H7 (cell line): ENCODE measurements around the gene ADGRB2. TPM values are rescaled to one million over a fixed set of nuclear protein-coding genes. Genes with fewer than 3 reads are reported as not detected.

ENCODE experiments used
- DNase-seq: peaks from one replicate; pipeline ENCODE4 v3.0.0; 2012
- H3K27me3 ChIP-seq: 2 replicates; pipeline ENCODE4 v1.6.0; 2011; ENCODE audit warnings: mild to moderate bottlenecking, low read length; ENCODE audit not compliant: control insufficient read depth, insufficient read depth
- H3K36me3 ChIP-seq: replicated peaks from 2 replicates; pipeline ENCODE4 v1.5.1; 2011; ENCODE audit warnings: low read length; ENCODE audit not compliant: control insufficient read depth, insufficient read depth
- H3K4me3 ChIP-seq: 2 replicates; pipeline ENCODE4 v1.5.1; 2011; ENCODE audit warnings: low read depth, mild to moderate bottlenecking, control low read depth, low read length, moderate library complexity; ENCODE audit not compliant: insufficient read depth
- total RNA-seq: library from RNA; depleted of rRNA; stranded (reverse); fragments of >200 nt; shearing (Covaris generic); gene quantifications from 2 replicates; pipeline ENCODE4 v1.2.3, GENCODE V29; 2014; rRNA removed

ADGRB2 gene
- total RNA-seq, 1 experiment from 2014 or later: 39.8 TPM

DNA sequence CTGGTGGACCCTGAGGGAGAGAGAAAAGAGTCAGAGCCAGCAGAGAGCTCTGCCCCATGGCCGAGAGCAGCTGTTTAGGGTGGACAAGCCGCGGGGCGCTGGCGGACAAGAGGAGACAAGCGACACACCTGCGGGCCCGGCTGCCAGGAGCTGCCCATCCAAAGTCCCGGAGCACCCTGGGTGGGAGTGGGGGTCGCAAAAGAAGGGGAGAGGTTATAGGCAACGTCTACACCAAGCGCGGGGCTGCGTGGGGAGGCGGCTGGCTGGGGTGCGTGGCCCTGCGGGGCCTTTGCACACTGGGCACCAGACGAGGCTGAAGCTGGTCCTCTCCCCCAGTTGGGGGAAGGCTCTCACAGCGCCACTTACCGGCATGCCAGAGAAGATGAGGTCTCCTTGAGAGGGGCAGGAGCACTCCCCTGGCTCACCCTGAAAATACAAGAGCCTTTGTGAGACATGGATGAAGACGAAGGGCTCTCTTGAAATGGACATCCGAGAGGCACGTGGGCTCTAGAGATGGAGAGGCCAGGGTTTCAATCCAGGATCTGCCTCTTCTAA, 84.4 kb downstream of the ADGRB2 start:
- Histone ChIP-seq H3K27me3 (no peaks in the 10 kb centered on the region), H3K36me3 (no peaks in the 10 kb centered on the region; the same call in 1 of the 2 replicates), H3K4me3 (no peak overlapping the region)
- DNase-seq: peak; percentile 71

DNA sequence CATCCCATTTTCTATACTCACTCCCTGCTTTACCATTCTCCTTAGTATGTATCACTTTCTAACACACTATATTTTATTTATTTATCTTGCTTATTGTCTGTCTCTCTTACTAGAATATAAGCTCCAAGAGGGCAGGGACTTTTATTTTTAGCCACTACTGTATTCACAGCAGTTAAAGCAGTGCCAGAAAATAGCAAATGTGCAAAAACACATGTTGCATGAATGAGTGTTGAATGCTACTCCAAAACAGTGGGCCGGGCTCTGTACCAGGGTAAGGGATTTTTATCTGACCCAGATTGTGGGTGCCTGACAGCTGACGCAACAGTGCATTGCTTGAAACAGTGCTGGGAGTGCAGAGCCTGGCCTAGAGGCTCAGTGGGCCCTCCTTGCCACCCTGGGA, 85.0 kb downstream of the ADGRB2 start:
- Histone ChIP-seq H3K36me3 (no peaks in the 10 kb centered on the region; the same call in 1 of the 2 replicates), H3K27me3 (no peaks in the 10 kb centered on the region), H3K4me3 (no peak overlapping the region)
- DNase-seq: no peak

DNA sequence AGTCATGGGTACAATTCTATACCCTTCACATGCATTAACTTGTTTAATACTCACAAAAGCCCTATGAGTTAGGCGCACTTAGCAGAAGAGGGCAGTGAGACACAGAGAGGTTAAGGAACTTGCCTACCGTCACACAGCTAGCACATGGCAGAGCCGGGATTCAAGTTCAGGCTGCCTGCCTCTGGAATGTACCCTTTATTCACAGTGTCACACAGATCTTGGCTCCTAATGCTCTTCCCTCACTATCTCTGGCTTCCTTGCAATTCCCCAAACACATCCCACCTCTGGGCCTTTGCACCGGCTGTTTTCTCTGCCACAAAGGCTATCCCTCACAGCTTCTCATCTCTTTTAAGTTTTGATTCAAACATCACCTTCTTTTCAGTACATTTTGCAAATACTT, 85.5 kb downstream of the ADGRB2 start:
- no peaks in the 10 kb centered on the region for H3K27me3 ChIP-seq
- H3K4me3 ChIP-seq: no peak overlapping the region
- no peak for DNase-seq
- H3K36me3 ChIP-seq: no peaks in the 10 kb centered on the region; the same call in 1 of the 2 replicates

DNA sequence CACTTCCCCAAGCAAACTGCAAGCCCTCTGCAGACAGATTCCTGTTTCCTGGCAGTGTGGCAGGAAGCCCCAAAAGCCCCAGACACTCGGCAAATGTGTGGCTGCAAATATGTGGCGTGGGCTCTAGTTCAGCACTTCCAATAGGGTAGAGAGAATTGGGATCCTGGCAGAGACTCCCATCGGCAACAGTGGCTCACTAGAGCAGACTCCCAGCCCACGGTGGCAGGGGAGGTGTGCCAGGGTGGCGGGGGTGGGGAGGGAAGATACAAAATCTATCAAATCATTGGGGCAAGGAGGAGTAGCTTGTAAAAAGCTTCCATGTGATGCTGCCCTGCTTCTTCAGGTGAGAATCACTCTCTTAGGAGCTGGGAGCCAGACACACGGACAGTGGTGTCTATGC, 86.2 kb downstream of the ADGRB2 start:
- DNase-seq: no peak

DNA sequence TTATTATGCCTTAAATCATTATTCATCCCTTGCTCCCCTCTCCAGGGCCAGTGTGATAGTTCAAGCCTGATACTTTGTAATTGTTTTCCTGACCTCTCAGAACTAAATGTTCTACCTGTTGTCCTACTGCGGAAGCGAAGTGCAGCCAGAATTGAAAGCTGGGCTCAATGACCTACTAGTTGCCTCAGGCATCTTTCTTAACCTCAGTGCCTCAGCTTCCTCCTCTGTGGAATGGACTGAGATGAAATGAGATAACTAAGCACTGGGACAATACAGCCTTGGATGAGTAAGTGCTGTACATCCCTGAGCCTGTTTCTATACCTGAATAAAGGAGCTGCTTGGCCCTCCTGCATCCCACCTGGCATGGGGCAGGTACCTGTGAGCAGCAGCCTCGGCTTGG, 86.7 kb downstream of the ADGRB2 start:
- DNase-seq: no peak
- Histone ChIP-seq H3K4me3 (no peak overlapping the region), H3K27me3 (no peaks in the 10 kb centered on the region), H3K36me3 (no peaks in the 10 kb centered on the region; the same call in 1 of the 2 replicates)

More for the DNA sequence above, 86.2 kb downstream of the ADGRB2 start:
- Histone ChIP-seq H3K27me3 (no peaks in the 10 kb centered on the region), H3K36me3 (no peaks in the 10 kb centered on the region; the same call in 1 of the 2 replicates), H3K4me3 (no peak overlapping the region)

Other genes with a start within 250 kb of the ADGRB2 start
- gene TINAGL1, start 187.8 kb downstream of the ADGRB2 start, total RNA-seq: 11.5 and 14.2 TPM in 2 replicates
- not detected in 2 replicates for gene HCRTR1, start 146.7 kb downstream of the ADGRB2 start, total RNA-seq
- 95.7 and 129 TPM in 2 replicates for gene PEF1, start 119.5 kb downstream of the ADGRB2 start, total RNA-seq
- gene COL16A1, start 60.3 kb downstream of the ADGRB2 start, total RNA-seq: 10.3 and 13.8 TPM in 2 replicates
- gene SPOCD1, start 51.7 kb upstream of the ADGRB2 start, total RNA-seq: 1.8 and 3.5 TPM in 2 replicates
- 307 and 444 TPM in 2 replicates for gene PTP4A2, start 174.0 kb upstream of the ADGRB2 start, total RNA-seq
- 84.7 and 108 TPM in 2 replicates for gene KHDRBS1, start 249.5 kb upstream of the ADGRB2 start, total RNA-seq